ENCODE measurements around the gene SLC22A5.
"Not testable (repeated sequence)": the region's sequence is repeated elsewhere in the genome, so short reads cannot be mapped to it uniquely, and the experiment has no call there.

The SLC22A5 gene

DNA sequence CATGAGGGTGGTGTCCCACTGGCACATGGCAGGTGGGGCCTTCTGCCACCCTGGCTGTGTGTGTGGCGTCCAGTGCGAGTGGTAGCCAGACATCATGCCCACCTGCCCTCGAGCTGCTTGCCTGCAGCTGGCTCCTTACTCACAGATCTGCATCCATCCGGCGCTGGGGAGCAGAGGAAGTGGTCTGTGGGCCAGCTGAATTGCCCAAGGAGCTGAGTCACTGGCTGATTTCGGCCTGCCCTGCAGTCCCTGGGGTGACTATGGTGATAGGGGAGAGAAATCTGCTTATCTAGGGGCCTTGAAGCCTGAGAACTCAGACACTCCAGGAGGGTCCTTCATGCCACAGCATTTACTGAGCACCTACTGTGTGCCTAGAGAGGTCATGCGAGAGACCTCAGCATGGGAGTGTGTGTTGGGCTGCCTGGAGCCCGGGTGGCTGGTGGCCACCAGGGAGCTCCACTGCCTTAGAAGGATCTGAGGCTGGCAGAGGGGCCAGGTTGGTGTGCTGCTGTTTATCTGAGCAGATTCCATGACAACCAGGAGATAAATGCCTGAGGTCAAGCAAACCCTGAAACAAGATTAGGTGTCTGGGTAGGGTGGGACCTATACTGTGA, 57.1 kb downstream of the SLC22A5 start:
- peak in 1 of 3 experiments; percentile 29 for DNase-seq (ENCODE audit: low read depth in 3 of 3)

DNA sequence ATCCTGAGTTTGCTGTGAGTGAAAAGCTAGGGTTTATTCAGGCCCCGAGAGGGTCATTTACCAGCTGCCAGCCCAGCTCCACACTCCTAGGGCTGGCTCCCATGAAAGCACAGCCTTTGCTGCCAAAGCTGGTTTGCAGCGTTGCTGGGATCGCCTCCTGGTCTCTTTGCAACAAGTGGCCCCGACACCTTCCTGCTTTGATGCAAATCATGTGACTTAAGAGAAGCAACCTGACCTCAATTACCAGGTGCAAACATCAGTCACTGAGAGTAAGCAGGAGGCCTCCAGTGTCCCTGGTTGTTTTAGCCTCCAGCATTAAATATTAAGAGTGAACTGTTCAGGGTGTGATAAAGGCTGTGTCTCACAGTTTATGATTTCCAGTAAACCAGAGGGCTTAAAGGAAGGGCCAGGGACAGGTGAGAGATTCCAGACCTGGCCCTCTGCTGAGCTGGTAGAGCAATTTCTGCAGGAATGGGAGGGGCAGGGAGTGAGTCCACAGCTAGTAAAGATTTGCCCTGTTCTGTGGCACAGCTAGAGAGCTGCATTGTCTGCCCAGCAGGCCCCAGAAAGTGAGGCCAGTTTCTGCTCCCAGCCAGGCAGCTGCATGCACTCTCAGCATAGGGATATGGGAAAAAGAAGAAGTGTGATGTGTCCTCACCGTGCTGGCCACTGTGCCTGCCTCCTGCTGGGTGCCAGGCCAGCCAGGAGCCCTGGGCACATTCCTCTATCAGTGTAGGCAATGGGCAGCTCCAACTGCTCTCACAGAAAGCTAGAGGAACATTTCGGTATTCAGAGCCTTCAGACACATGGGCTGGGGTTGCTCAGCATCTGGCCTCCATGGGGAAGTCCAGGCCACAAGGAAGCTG, 58.0 kb downstream of the SLC22A5 start:
- peak in 1 of 3 experiments; percentile 68 for DNase-seq (ENCODE audit: low read depth in 3 of 3)

DNA sequence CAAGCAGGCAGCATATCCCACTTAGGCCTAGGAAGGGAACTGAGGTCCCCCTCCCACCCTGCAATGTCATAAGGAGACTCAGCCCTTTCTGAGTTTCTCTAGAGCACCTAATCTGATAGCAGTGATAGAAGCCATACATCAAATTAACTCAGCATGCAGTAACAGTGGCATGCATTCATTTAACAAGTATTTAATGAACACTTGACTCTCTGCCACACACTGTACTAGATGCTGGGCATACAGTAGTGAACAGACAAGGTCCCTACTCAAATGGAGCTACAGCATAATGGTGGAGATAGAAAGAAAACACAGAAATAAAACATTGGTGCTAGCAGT, 58.6 kb downstream of the SLC22A5 start:
- no peak for DNase-seq (ENCODE audit: low read depth in 3 of 3)

DNA sequence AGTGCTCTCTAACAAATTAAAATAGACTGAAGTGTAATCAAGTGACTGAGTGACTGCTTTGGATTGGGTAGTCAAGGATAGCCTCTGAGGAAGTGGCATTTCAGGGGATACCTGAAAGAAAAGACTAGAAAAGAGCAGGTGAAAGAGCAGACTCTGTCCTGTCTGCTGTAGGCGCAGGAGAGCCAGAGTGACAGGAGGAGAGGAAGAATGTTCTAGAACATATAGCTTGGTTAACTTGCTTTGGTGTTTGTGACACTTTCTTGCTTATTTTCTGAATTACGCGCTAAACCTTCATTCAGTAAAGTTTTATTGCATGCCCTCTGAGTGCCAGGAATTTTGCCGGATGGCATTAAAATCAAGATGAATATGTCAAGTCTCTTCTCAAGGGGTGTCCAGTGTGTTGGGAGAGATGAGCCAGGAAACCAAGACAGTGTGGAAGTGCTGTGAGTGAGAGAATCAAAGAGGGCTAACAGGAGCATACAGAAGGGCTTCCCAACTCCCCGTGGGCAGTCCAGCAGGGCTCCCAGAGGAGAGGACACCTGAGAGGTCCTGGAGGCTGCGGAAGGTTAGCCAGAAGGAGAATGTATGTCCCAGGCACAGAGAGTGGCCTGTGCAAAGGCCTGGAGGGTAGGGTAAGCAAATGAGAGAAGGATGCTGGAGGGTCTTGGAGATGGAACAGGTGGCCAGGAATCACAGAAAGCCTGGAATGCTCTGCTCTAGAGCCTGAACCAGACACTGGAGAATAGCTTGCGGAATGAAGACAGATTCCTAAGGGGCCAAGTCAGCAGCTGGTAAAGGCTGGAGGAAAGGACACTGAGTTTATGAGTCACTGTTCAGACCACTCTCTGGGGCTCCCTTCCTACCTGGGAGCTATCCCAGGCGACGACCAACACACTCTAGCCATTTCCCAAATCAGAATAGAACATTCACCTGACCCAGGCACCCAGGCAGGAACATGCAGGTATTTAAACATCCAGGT, 59.3 kb downstream of the SLC22A5 start:
- no peak for DNase-seq (ENCODE audit: low read depth in 3 of 3)

DNA sequence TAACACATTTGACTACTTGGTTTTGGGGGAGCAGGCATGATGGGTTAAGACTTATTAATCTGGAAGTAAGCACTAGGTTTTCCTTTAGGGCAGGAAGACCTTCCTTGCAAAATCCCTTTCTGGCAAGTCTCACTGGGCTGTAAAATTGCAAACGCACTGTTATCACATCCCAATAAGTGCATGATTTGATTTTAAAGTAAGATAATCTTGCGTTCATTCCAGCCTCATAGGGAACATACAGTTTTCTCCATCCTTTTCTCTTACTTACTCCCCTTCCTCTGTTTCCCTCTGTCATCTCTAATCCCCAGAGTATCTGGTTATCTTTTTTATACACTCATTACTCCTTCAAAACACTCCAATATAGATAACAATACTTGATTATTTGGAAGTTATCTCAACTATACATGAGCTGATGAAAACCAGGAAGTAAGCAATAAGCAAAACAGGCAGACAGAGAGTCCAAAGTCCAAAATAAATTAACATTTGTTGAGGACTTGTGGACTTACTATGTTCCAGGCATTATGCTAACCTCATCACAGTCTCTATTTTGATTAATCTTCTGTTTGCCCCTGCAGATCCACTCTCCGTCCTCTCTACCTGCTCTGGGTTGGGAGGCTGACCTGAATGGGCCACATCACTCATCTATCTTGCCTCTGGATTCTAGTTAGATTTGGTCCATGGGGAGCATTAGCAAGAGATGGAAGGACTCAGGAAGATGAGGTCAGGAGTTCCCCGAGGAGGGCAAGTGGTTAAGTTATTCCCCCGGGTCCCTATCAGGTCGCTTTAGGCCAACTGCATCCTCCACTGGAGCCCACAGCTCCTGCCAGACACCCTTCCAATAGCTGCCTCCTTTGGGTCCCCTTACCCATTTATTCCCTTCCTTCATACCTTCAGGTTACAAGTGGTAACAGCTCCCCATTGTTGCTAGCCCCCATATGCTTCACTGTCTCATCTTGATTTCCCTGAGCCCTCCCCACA, 60.2 kb downstream of the SLC22A5 start:
- DNase-seq (ENCODE audit: low read depth in 3 of 3) = no peak

DNA sequence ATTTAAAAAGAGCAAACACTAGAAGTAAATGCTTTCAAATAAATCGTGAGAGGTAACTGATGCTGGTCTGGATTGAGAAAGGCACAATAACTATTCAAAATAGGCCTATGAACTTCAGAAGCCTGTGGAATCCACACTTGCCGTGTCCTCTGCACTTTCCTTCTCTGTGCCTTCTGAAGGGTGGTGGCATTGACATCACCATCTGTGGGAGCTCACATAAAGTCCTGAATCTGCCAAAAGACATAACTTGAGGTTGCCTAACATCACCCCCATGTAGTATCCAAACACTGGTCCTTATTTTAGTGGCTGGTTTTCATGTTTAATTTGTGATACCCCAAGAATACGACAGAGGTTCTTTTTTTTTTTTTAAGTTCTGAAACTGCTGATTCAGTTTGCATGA, 61.2 kb downstream of the SLC22A5 start:
- no peak for DNase-seq (ENCODE audit: low read depth in 3 of 3)

DNA sequence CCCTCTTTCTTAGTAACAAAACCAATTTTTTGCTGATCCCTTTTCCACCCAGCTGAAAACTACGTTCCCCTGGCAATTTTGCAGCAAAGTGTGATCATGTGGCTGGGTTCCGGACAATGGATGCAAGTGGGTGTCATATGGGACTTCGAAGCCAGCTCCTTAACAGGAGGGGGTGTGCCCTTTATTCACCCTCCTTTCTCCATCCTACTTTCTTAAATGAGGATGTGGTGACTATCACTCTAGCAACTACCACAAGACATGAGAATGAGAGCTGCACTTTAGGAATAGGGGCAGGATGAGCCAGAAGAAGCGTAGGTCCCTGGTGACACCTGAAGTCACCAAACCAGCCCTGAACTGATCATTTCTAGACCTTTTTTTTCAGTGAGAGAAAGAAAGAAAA, 62.1 kb downstream of the SLC22A5 start:
- no peak for DNase-seq (ENCODE audit: low read depth in 3 of 3)

DNA sequence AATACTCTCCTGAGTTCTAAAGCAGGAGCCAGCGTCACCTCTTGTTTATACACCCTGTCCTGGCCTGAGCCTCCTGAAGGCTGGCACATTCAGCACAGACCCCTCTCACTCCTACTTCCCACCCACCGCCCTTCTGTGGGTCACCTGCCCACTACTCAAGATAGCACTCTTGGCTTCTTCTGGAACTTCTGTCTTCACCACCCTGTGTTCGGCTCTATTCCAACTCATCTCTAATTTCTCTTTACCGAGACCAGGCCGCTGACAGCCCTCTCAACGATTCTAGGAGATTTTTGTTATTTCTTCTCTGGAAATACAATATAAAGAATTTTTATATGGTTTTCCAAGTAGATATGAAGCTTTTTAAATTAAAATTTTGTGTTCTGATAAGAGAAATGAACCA, 63.6 kb downstream of the SLC22A5 start:
- no peak for DNase-seq (ENCODE audit: low read depth in 3 of 3)

DNA sequence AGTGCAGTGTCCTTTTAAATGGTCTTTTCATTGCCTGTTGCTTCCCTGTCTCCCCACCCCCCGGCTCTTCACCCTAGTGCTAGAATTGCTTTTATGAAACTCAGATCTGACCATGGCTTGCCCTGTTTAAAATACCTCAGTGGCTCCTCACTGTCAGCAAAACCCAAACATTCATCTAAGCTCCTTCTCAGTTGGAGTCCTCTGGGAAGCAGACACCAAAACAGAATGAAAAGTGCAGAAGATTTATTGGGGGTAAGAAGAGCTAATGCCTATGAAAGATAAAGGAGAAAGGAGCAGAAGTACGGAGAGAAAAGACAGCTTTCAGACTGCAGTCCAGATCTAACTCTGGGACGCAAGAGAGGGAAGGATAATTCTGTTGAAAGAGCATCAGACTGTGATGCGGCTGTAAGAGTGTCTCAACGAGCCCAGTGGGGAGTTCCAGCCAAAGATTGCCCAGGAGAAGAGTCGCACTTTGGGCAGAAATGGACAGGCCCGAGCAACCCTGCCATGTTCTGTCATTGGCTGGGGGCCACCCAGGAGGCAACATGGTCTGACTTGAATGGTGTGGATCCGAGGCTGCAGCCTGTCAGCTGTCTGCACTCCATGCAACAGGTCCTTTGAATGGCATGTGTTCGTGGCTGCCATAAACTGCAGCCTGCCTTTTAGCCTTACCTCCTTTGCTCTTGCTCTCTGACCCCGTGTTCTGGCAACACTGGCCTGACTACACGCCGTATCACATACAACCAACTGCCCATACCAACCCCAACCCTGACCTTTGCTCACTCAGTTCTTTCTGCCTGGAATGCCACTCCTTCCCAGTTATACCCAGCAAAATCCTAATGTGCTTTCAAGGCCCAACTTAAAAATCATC, 65.1 kb downstream of the SLC22A5 start:
- no peak for DNase-seq (ENCODE audit: low read depth in 3 of 3)

DNA sequence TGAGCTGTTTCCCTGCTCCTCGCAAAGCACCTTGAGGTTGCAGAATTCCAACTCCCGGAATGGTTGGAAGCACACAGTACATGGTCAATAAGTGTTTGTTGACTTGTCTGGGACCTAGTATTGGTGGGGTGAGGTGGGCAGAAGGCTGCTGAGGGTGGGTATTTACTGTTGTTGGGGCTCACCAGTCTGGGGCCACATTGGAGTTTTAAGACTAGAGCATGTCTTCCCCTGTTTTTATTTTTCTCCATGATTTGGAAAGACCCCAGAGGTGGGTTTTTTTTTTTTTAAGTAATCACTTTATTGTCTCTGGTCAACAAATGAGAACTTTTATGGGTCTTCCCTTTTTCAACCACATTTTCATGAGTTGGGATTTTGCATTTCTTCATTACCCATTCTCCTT, 65.9 kb downstream of the SLC22A5 start:
- no peak for DNase-seq (ENCODE audit: low read depth in 3 of 3)

DNA sequence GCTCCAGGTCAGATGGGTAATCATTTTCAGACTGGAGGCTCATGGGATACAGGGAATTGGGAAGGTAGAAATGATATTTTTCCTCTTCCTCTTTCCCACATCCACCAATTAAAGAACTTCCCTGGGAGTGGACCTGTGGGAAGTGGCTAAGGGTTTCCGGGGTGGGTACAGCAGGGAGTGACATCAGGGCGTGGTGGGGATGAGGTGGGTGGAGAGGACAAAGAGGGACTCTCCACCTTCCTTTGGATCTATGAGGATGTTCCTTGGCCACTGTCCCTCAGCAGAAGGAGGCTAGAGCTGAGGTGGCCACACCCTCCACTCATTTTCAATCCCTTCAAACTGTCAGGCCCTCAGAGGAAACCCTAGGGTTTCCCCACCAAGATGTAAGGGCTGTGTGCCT, 66.4 kb downstream of the SLC22A5 start:
- no peak for DNase-seq (ENCODE audit: low read depth in 3 of 3)

DNA sequence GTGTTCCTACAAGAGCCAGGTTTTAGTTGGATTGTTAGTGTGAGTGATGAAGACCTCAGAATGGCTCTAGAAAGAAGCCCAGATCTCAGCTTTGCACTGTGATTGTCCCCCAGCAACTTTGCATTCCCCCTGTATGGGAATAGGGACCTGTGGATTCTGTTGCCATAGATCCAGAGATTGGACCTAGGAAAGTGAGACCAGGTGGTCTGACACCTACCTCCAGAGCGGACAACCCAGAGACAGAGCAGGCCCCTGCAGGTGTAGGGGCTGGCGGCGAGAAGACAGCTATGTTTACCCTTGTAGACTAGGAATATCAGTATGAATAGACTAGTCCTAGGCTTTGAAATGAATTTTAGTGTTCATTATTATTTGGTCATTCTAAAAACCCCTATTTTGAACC, 67.4 kb downstream of the SLC22A5 start:
- no peak for DNase-seq (ENCODE audit: low read depth in 3 of 3)

DNA sequence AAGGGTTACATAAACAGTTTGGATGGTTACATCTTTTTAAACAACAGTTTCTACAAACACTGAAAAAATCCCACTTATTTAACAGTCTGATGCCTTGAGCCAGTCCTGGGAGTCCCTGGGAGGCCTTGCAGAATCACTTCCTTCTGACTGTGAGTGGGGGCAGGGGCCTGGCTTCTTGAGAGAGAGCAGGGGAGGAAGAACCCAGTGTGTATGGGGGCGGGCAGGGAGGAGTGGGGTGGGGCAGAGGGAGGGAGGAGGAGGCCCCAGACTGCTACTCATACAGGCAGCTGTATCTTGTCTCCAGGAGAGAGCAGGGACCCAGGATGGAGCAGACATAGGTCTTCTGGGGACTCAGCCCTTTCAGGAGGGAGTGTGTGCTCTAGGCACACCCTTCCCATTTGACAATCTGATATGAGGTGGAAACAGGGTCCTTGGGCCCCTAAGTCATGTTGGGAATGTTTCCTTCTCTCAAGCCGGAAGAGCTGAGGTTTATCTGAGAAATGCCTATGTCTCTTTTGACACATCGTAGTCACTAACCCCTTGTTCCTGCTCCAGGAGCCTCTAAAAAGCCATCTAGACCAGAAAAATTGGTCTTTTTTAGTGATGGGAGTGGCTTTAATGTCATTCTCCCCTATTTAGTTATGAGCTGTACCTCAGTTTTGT, 68.2 kb downstream of the SLC22A5 start:
- DNase-seq (ENCODE audit: low read depth in 3 of 3) = peak in 2 of 3 experiments; percentile 53 to 61

DNA sequence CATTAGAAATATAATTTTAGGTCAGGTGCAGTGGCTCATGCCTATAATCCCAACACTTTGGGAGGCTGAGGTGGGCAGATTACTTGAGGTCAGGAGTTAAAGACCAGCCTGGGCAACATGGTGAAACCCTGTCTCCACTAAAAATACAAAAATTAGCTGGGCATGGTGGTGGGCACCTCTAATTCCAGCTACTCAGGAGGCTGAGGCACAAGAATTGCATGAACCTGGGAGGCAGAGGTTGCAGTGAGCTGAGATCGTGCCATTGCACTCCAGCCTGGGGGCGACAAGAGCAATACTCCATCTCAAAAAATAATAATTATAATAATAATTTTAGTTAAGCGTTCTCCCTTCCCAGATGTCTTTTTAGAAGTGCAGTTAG, 68.7 kb downstream of the SLC22A5 start:
- not testable (repeated sequence) for DNase-seq (ENCODE audit: low read depth in 3 of 3)

DNA sequence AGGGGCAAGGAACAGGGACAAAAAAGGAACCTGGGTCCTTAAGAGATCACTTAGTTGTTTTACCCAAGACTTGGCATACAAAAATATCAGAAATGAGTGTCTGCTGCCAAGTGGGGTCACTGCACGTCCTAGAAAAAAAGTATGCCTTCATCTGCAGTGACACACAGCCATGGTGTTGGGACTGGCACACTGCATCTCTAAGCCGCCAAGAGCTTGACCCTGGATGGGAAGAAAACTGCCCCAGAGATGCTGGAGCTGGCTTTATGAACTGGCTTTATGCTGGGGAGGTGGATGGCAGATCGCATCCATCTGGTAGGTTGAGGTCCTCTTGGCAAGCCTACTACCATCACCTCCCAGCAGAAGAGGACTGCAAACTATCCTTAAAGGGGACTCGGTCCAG, 69.4 kb downstream of the SLC22A5 start:
- no peak for DNase-seq (ENCODE audit: low read depth in 3 of 3)

DNA sequence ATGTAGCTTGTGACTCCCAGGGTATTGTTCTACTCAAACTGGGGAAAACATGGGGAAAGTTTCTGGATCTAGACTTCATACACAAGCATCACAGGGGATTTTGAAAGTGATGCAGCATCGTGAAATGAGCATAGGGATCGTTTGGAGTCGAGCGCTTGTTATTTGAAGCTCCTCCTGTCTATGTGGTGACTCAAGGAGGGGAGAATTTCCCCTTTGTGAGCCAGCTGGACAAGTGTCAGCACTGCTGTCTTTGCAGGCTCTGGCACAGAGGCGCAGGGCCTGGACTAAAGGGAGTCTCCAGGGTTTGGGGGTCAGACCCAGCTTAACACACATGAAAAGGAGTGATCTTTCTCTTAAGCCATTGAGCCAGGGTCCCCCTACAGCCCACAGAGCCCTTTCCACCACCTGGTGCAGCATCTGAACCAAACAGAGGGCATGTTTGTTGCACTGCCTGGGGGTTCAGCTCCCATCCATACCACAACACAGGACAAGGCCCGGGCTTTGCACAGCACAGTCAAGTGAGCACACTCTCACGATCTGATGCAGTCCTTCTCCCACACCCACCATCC, 70.1 kb downstream of the SLC22A5 start:
- no peak for DNase-seq (ENCODE audit: low read depth in 3 of 3)

DNA sequence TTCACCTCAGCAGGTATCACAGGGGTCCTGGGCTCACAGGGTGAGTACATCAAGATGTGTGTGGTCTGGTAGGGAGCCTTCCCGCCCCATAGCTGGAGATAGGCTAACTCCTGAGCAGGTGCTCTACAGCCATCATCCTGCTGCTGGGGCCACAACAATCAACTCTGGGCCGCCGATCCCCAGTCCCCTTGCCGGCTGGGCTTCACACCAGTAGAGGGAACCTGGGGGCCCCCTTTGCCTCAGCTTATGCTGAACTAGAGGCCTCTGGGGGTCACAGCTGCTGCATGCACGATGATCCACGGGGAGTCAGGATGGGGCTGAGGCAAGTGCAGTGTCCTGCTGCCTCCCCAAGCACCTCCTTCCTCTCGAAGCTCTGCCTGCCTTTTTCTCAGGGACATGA, 74.6 kb downstream of the SLC22A5 start:
- no peak for DNase-seq (ENCODE audit: low read depth in 3 of 3)

All from stimulated activated CD4-positive, alpha-beta T cell treated with anti-CD3 and anti-CD28 coated beads, TNF-alpha, amount 100 ng/mL, for 4 hours (primary cell).